HPDE6-E6E7 (cell line): ENCODE results near the gene PSMD13.
"Not testable (repeated sequence)": the region's sequence is repeated elsewhere in the genome, so short reads cannot be mapped to it uniquely, and the experiment has no call there.

Experiments used
- DNase-seq: peaks from one replicate; pipeline ENCODE4 v3.0.0; 2011; ENCODE audit warnings: missing footprints; ENCODE audit errors: extremely low spot score

PSMD13 gene

GRCh38 chr11:249062-249461 is 12.3 kb downstream of the PSMD13 start:
- no peak for DNase-seq

- no peak for DNase-seq
Measured at GRCh38 chr11:250274-250673, 13.5 kb downstream of the PSMD13 start.

GRCh38 chr11:250740-251299 is 14.0 kb downstream of the PSMD13 start:
- DNase-seq = no peak

GRCh38 chr11:251550-251949 is 14.8 kb downstream of the PSMD13 start:
- DNase-seq = no peak

- DNase-seq = no peak
Measured at GRCh38 chr11:252666-253065, 15.9 kb downstream of the PSMD13 start.

- no peak for DNase-seq
Measured at GRCh38 chr11:253160-253885, 16.5 kb downstream of the PSMD13 start.

GRCh38 chr11:253886-254270 is 17.1 kb downstream of the PSMD13 start:
- no peak for DNase-seq

- DNase-seq = no peak
Measured at GRCh38 chr11:255176-255575, 18.4 kb downstream of the PSMD13 start.

- DNase-seq = no peak
Measured at GRCh38 chr11:255816-256215, 19.0 kb downstream of the PSMD13 start.

GRCh38 chr11:256952-257737 is 20.4 kb downstream of the PSMD13 start:
- DNase-seq = no peak

GRCh38 chr11:257766-258493 is 21.2 kb downstream of the PSMD13 start:
- no peak for DNase-seq

- no peak for DNase-seq
Measured at GRCh38 chr11:259413-259812, 22.6 kb downstream of the PSMD13 start.

- no peak for DNase-seq
Measured at GRCh38 chr11:261624-262023, 24.8 kb downstream of the PSMD13 start.

GRCh38 chr11:266676-267439 is 30.1 kb downstream of the PSMD13 start:
- DNase-seq = no peak

GRCh38 chr11:267491-267994 is 30.8 kb downstream of the PSMD13 start:
- no peak for DNase-seq

GRCh38 chr11:268716-269145 is 32.0 kb downstream of the PSMD13 start:
- DNase-seq = not testable (repeated sequence)

GRCh38 chr11:269146-269890 is 32.5 kb downstream of the PSMD13 start:
- DNase-seq = no peak

- DNase-seq = no peak
Measured at GRCh38 chr11:270451-271318, 33.9 kb downstream of the PSMD13 start.

- no peak for DNase-seq
Measured at GRCh38 chr11:271319-271715, 34.5 kb downstream of the PSMD13 start.
